Hepatocyte (in vitro differentiated cells): ENCODE results near the gene FMOD.

Source experiments
- EZH2 ChIP-seq: fragments of 200-600 bp; sonication (generic); IDR thresholded peaks from 2 replicates; pipeline ENCODE4 v1.6.1; 2016; ENCODE audit warnings: antibody characterized with exemption, mild to moderate bottlenecking, borderline replicate concordance
- EZH2phosphoT487 ChIP-seq: fragments of 200-600 bp; sonication (generic); IDR thresholded peaks from one replicate; pipeline ENCODE4 v1.6.1; 2018; ENCODE audit warnings: antibody characterized with exemption, mild to moderate bottlenecking, low read depth, moderate library complexity; ENCODE audit not compliant: unreplicated experiment, severe bottlenecking
- TF ChIP-seq, protein P1 (sequence below): fragments of 200-600 bp; sonication (generic); IDR thresholded peaks from 2 replicates; pipeline ENCODE4 v1.5.1; 2016; ENCODE audit warnings: antibody characterized with exemption, mild to moderate bottlenecking; ENCODE audit not compliant: poor library complexity

DNA sequence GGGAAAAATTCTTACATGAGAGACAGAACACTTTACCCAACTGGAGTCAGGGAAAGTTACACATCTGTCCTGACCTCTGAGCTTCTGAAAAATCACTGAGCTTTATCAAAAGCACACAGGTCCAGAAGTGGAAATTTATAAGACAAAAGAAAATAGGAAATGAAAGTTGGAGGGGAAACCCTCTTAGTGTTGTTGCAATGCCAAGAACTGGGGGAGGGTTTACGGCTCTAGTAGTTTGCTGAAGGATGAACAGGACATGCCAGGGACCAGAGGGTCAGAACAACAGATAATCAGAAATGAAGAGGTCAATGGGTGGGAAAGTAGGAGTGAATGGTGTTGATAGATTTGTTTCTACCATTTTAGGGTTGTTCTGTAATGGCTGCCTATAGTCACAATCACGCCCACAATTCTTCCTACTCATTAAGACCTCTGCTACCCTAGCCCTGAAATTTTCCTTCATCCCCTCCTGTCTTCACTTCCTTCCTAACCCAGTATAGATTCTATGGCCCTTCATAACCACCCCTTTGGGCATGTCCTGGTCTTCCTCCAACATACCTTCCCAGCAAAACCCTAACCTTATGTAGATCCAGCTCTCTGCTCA lies 30.3 kb upstream of the FMOD start:
- TF ChIP-seq, protein P1, sequence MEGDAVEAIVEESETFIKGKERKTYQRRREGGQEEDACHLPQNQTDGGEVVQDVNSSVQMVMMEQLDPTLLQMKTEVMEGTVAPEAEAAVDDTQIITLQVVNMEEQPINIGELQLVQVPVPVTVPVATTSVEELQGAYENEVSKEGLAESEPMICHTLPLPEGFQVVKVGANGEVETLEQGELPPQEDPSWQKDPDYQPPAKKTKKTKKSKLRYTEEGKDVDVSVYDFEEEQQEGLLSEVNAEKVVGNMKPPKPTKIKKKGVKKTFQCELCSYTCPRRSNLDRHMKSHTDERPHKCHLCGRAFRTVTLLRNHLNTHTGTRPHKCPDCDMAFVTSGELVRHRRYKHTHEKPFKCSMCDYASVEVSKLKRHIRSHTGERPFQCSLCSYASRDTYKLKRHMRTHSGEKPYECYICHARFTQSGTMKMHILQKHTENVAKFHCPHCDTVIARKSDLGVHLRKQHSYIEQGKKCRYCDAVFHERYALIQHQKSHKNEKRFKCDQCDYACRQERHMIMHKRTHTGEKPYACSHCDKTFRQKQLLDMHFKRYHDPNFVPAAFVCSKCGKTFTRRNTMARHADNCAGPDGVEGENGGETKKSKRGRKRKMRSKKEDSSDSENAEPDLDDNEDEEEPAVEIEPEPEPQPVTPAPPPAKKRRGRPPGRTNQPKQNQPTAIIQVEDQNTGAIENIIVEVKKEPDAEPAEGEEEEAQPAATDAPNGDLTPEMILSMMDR: no peak
- TF ChIP-seq EZH2 (no peak), EZH2phosphoT487 (no peak)
